HG03045 (cell line): ENCODE measurements around the gene TNIK.

ENCODE experiments used
- ATAC-seq: cut with Tn5 transposase; IDR thresholded peaks from one replicate; pipeline ENCODE4 v1.9.1; 2021; ENCODE audit warnings: mild to moderate bottlenecking, moderate library complexity; ENCODE audit not compliant: unreplicated experiment

TNIK gene

GRCh38 chr3:171366043-171366442 is 94.2 kb downstream of the TNIK start:
- no peak for ATAC-seq

DNA sequence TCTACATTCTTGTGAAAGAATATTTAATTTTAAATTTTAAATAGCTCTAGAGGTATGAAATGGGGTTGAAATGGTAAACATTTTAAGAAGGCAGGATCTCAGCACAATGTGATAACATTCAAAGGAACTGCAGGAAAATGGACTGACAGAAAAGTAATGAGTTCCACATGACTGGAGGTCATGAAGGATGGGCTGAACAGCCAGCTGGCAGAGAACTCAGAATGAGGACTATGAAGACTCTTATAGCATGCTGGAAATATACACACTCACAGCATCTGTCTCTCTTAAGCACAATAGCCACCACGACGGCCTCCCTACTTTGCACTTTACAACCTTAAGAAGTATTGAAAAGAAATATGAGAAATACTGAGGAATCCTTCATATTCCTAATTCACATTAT is 94.7 kb downstream of the TNIK start:
- no peak for ATAC-seq

DNA sequence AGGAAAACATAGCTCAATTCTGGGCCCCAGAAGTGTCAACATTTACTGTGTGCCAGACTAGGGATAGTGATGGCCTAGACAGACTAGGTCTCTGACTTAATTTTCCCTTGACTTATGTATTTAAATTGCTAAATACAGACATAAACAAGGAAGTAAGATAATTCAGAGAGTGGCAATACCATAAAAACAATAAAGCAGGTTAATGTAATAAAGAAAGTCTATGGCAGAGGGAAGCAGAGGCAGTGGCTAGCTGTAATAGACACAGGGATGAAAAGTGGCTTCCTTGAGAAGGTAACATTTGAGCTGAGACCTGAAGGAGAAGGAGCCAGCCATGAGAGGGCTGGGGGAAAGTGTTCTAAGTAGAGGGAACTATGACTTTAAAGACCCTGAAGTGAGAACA is 95.7 kb downstream of the TNIK start:
- ATAC-seq, result no peak

DNA sequence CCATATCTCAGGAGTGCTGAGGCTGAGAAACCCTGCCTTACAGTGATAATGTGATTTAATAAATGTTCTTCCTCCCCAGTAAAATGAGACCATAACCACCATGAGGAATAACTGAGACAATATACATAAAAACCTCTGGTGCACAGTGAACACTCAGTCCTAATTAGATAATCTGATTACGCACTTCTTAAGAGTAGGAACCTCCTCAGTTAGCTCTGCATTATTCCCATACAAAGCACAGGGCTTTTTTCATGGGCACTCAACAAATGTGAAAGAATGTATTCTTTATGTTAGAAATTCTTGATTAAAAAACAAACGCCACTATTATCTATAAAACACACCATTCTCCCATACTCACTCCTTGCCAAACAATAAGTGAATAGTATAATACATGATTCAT is 97.0 kb downstream of the TNIK start:
- no peak for ATAC-seq

- no peak for ATAC-seq
Observed at GRCh38 chr3:171362575-171362974, 97.6 kb downstream of the TNIK start.

DNA sequence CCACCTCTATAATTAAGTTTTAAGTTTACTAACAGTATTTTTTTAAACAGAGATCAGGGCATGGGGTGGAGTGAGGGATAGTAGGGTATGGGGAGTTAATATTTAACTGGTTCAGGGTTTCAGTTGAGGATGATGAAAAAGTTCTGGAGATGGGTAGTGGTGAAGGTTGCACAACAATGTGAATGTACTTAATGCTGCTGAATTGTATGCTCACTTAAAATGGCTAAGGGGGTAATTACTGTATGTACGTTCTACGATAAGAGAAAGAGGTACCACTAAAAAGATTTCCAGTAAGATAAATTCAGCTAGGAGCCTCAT is 101.4 kb downstream of the TNIK start:
- ATAC-seq, result no peak

DNA sequence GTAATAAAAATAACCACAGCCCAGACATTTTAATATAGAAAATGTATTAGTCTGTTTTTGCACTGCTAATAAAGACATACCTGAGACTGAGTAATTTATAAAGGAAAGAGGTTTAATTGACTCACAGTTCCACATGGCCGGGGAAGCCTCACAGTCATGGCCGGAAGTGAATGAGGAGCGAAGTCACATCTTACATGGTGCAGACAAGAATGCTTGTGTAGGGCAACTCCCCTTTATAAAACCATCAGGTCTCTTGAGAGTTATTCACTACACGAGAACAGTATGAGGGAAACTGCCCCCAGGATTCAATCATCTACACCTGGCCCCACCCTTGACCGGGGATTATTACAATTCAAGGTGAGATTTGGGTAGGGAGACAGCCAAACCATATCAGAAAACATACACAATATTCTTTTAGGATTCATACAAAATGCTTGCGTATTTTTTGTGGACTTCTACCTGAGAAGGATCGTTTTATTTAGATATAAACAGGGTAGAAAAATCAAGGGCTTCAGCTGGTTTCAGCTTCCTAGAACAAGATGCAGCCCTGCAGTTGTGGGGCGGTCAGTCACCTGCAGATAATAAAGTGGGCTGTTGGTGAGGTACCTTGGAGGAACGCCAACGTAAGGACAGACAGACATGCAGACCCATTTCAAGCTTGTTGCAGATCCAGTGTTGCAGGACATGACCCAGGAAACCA is 101.9 kb downstream of the TNIK start:
- ATAC-seq, result no peak

GRCh38 chr3:171357721-171358120 is 102.5 kb downstream of the TNIK start:
- ATAC-seq, result no peak

DNA sequence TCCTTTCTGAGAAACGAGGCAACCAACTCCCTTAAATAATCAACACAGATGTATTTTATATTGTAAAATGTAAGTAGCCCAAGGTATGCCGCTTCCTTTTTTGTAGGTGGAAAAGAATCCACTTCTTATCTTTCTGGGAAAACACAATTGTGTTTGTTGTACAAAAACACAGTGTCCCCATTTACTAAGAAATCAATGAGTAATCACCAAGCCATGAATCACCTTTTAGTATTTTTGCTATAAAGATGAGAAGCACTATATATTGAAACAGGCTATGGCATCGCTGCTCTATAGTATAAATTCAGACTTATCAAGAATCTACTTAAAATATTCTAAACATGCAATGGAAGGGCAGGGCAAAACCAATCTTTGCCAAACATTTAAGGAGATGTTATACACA is 104.0 kb downstream of the TNIK start:
- no peak for ATAC-seq

DNA sequence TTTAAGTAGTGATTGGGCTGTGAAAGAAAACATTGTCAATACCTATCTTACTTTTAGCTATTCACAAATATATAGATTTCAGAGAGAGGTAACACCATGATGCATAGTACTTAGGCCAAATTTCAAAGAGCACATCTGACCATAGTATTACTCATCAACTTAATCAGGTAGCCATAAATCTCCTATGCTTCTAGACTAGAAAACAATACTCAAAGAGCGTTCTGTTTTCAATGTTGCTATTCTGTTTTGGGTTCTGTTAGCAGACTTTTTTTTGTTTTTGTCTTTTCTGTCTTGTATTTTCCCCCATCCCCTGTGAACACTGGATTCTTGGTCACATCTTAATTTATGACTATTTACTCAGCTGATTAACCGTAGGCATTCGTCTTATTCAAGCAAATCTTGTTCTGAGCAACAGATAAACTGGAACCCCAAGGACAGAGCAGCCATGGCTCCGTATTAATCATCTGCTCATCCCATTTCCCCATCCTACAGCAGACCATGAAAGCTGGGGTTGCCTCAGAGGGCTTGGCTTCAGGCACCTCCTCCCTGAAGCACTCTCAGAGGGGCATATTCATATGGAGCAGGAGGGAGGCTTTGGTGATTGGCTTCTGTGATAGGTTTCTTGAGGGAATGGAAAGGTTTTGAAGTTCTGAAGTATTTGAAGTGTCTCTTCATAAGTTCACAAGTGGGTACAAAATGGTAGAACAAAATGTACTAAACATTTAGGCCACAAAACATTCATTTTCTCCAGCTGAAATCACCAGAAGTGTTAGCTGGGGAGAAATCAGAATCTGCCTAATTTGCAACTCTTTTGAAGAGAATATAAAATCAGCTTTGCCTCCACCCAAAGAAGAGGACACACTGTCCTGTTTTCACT is 105.3 kb downstream of the TNIK start:
- no peak for ATAC-seq

DNA sequence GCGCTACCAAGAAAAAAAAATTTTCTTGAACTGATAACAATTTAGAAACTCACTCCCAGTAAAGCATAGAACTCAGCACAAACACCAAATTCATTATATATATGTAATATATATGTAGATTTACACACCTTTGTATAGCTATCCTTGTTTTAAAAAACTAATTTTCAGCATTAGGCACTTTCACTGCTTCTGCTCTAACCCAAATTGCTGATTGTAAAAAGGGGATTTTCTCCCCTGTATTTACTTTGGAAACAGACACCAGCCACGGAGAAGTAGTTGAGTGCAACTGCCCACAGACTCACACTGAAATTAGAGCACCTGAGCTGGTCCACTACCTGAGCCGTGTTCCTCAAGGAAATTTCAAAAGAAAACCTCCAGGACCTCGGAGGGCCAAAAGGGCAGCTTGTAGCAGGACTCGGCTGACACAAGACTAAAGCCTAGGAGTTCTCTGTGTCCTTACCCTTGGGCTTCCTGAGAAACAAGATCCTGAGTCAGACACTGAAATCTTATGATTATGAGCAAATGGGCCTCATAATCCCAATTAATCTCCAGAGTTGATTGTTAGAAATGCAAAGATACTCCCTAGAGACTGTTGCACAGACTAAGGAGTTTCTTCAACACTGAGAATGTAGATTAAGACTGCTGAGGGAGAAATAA is 106.0 kb downstream of the TNIK start:
- ATAC-seq, result no peak

- ATAC-seq, result no peak
Observed at GRCh38 chr3:171353423-171353822, 106.8 kb downstream of the TNIK start.

- no peak for ATAC-seq
Observed at GRCh38 chr3:171352387-171352935, 107.7 kb downstream of the TNIK start.

DNA sequence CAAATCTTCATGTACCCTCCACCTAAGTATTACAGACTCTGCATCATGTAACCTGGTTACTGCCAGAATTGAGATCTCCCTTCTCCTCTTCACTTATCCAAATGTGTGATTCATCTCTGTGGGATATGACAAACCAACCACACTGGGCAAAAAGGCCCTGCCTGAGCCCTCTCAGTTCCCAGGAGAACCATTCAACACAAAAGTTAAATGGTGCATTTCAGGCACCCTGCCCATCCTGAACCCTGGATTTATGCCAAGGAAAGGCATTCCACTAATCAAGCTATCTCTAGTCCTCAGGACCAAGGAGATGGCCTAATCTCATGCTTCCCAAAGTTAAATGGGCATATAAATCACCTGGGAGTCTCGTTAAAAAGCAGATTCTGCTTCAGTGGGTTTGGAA is 108.5 kb downstream of the TNIK start:
- no peak for ATAC-seq

- ATAC-seq, result no peak
Observed at GRCh38 chr3:171350364-171350763, 109.8 kb downstream of the TNIK start.

- ATAC-seq, result no peak
Observed at GRCh38 chr3:171349392-171349791, 110.8 kb downstream of the TNIK start.

- ATAC-seq, result peak; percentile 7
Observed at GRCh38 chr3:171348121-171348520, 112.1 kb downstream of the TNIK start.

DNA sequence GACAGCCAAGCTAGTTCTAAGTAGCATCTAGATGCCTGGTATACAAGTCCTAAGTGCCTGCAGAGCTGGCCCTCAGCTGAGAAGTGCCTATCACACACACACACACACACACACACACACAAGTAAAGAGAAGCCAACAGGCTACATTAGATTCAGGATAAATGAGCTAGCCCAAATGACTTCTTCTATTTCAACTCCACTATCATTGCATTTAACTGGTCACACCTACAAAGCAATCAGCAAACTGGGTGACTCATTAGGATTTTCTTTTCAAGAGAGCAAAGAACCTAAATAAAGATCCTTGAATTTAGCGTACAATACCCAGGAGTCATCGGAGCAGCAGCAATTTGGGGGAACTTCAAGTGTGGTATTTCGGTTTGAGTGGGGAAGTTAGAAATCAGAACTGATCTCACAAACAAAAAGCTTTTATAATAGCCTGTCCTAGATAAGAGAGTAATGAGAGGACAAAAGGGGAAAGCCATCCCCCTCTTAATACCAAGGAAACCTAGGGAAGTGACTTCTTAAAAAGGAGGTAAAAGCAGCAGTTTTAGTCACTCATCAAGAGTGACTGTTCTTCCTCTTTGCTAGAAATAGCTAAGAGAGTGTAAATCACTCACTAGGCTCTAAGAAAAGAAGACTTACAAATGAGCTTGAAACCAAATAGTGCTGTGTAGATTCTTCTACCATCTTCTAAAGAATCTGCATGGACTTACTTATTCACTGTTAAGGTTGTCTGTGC is 112.7 kb downstream of the TNIK start:
- peak; percentile 78 for ATAC-seq

DNA sequence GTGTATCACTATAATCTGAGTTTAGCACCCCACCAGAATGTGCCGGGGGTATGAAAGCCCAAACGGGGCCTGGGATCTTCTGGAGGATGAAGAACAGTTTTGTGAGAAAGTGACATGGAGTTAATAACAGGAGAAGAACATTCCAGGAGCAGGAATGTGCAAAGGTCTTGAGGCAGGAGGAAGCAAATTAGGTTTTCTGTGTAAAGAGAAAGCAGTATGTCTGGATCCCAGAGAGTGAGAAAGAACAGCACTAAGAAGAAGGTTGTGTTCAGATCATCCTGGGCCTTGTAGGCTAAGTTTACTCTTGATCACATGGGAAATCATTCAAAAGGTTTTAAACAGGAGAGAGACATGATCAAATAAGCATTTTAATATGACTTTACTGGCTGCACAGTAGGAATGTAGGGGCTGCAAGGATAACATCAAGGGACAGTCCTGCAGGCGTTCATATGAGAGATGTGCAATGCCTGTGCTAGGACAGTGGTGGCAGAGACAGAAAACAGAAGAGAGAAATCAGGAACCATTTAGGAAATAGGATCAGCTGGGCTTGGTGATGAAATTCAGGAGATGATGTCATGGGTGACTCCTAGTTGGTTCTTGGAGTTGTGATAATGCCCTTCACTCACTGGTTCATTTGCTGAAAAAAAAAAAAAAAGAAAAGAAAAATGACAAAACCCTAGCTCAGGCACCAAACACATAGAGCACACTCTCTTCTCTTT is 113.5 kb downstream of the TNIK start:
- ATAC-seq, result no peak

GRCh38 chr3:171346019-171346418 is 114.2 kb downstream of the TNIK start:
- no peak for ATAC-seq
